Measurements from ENCODE around the gene UNKL. TPM values are rescaled to one million over a fixed set of nuclear protein-coding genes. Genes with fewer than 3 reads are reported as not detected.

The UNKL gene
- total and polyA plus RNA-seq, 8 donors, result 4.4 to 22.1 (median 10.2) TPM

- H3K36me3 ChIP-seq, result peaks cover 0 to 32% (median 0%) of the 10 kb centered on the region in 3 donors
- DNase-seq (peak in 1 of 6 donors; percentile 43), ATAC-seq (no peak), FAIRE-seq (no peak)
- H3K27me3 ChIP-seq, result no peaks in the 10 kb centered on the region
- H3K27ac ChIP-seq, result no peak overlapping the region
- intact Hi-C loops (cut with DNase I), result no loop called here
- no peak for TF ChIP-seq CTCF (IDR thresholded peaks at IDR 0.05)
- 86 to 88% methylated on average over 14 of the region's 14 CpGs for WGBS, 2 donors
- H3K9me3 ChIP-seq, result no peaks in the 10 kb centered on the region
- H3K4me3 ChIP-seq, result no peak overlapping the region
- H3K4me1 ChIP-seq, result no peaks in the 10 kb centered on the region
These were observed 44.5 kb upstream of the UNKL start for GRCh38 chr16:1458977-1459341.

- ATAC-seq, result no peak
- 94% methylated on average over 26 of the region's 26 CpGs for WGBS, 2 donors
- Histone ChIP-seq H3K27me3 (no peaks in the 10 kb centered on the region), H3K36me3 (peaks cover 0 to 36% (median 2%) of the 10 kb centered on the region in 3 donors), H3K27ac (no peak overlapping the region), H3K4me3 (no peak overlapping the region), H3K4me1 (no peaks in the 10 kb centered on the region), H3K9me3 (no peaks in the 10 kb centered on the region)
- FAIRE-seq, result no peak
- peak in 1 of 6 donors; percentile 30 for DNase-seq
- intact Hi-C loops (cut with DNase I), result no loop called here
- TF ChIP-seq CTCF (IDR thresholded peaks at IDR 0.05), result no peak
These were observed 44.0 kb upstream of the UNKL start for GRCh38 chr16:1458336-1458976.

- intact Hi-C loops (cut with DNase I), result no loop called here
- no peak overlapping the region for H3K4me3 ChIP-seq
- no peak overlapping the region for H3K27ac ChIP-seq
- no peaks in the 10 kb centered on the region for H3K27me3 ChIP-seq
- FAIRE-seq (no peak), DNase-seq (peak in 1 of 6 donors; percentile 52), ATAC-seq (no peak)
- TF ChIP-seq CTCF (IDR thresholded peaks at IDR 0.05), result no peak
- H3K36me3 ChIP-seq, result peaks cover 0 to 40% (median 7%) of the 10 kb centered on the region in 3 donors
- no peaks in the 10 kb centered on the region for H3K4me1 ChIP-seq
- no peaks in the 10 kb centered on the region for H3K9me3 ChIP-seq
- WGBS, 2 donors, result 93 to 95% methylated on average over 41 to 42 of the region's 42 CpGs
These were observed 43.2 kb upstream of the UNKL start for GRCh38 chr16:1457489-1458245.

- TF ChIP-seq CTCF (IDR thresholded peaks at IDR 0.05), result no peak
- H3K27ac ChIP-seq, result no peak overlapping the region
- intact Hi-C loops (cut with DNase I), result no loop called here
- no peaks in the 10 kb centered on the region for H3K9me3 ChIP-seq
- no peak overlapping the region for H3K4me3 ChIP-seq
- FAIRE-seq, result no peak
- peaks cover 0 to 43% (median 7%) of the 10 kb centered on the region in 3 donors for H3K36me3 ChIP-seq
- ATAC-seq, result no peak
- H3K4me1 ChIP-seq, result no peaks in the 10 kb centered on the region
- DNase-seq, result peak in 1 of 6 donors; percentile 56
- 93 to 94% methylated on average over 16 of the region's 16 CpGs for WGBS, 2 donors
- no peaks in the 10 kb centered on the region for H3K27me3 ChIP-seq
These were observed 42.4 kb upstream of the UNKL start for GRCh38 chr16:1456951-1457350.

Measured in pancreas (tissue), 10 donors.